TTC549 (cell line): ENCODE measurements around the gene ENOX1.

Source experiments
- FAIRE-seq: peaks from 2 replicates; lab custom pipeline; 2012; peaks lifted over from hg19 to GRCh38; lab: Jason Lieb, UNC

The ENOX1 gene

DNA sequence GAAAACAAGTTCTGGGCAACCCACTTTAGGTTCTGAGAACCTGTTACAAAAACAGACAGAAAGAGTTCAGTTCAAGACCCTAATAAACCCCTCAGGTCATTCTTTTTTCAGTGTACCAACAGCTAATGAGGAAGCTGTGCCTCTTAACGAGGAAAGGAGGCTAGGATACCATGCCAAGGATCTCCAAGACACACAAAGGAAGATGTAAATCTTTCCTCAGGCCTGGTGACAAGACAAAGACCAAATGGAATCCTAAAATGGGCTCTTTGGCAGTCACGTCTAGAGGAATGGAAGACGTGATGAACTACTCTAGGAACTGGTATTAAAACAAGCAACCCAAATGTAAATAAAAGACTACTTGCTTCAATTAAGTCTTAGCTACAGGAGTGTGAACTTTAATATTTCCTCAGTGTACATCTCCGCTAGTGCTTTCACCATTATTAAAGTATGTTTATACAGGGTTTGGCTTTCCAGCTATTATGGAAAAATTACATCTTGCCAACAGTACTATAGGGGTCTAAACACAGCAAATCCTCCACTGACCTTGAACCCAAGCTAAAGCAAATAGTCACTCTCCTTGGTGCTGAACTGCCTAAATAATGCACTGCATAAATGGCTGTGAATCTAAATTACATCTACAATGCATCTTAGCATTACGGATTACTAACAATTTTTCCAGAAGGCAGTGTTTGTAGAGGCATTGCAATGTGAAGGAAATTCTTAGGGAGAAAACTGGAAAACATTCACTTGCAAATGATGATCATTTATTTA lies 42.3 kb downstream of the ENOX1 start:
- no peak for FAIRE-seq

DNA sequence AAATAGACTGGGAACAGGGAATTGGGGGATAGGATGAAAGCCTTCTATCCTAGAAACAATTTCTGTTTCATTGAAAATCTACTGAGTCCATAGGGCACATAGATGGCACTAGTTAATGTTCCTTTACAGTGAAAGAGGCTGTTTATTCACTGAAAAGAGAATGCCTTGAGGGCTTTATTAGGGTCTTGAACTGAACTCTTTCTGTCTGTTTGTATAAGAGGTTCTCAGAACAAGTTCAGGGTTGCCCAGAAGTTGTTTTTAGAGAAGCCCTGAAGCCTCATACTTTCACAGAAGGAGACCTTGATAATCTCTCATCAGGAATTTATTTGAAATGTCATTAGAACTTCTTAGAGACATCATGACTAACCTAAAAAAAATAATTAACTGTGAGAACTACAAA lies 43.9 kb downstream of the ENOX1 start:
- no peak for FAIRE-seq

DNA sequence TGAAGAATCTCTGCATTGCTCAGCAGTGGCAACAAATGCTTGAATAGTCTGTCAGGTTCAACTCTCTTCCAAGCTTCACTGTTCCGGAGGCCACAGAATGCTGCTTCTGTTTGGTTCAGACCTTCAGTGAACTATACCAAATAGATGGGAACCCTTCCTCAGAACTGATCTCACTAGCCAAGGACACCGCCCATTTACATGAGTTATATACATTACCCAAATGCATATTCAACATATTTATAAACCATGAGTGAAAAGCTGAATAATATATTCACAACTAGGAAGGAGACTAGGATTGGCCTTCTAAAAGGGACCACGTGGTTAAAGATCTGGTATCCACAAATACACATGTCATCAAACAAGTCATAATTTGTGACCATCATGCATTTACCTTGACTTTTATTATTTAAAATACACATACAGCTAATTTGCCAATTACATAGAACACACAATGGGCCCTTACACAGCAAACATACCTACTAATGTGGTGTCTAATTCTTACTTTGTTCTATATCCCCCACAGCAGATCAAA lies 49.3 kb downstream of the ENOX1 start:
- no peak for FAIRE-seq

- FAIRE-seq, result no peak
Observed at GRCh38 chr13:43732726-43733125, 54.0 kb downstream of the ENOX1 start.

DNA sequence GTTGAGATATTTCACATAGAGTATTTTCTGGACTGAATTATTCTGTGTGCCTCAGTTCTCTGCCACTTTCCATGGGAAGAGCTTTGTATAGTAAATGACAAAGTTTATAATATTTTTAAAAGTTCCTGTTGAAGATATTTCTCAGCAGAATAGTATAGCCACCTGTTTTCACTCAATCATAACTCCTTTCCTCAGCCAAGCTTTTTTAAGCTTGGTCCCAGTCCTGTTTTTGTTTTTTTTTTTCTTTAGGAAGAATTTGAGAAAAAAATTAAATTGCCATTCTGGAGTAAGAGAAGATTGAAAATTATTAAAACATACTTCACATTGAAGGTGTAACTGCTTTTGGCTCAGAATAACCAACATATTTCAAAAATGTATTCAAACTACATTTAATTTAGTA lies 55.5 kb downstream of the ENOX1 start:
- no peak for FAIRE-seq

- FAIRE-seq, result no peak
Observed at GRCh38 chr13:43730642-43731041, 56.1 kb downstream of the ENOX1 start.

DNA sequence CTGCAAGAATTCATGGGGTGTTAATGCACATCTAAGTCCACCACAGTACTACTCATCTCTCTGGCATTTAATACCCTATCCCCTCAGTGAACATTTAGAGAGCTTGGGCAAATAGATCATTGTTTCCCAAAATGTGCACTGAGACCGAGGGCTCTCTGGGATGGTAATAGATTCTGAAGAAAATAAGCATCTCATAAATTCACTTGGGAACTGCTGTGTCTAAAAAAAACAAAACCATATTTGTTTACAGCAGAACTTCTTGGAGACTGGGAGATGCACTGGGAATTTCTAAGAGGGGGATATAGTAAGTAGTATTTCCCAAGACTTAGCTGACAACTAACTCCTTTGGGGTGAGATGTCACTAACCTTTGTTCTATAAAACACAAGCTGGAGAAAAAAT lies 58.4 kb downstream of the ENOX1 start:
- FAIRE-seq, result no peak

DNA sequence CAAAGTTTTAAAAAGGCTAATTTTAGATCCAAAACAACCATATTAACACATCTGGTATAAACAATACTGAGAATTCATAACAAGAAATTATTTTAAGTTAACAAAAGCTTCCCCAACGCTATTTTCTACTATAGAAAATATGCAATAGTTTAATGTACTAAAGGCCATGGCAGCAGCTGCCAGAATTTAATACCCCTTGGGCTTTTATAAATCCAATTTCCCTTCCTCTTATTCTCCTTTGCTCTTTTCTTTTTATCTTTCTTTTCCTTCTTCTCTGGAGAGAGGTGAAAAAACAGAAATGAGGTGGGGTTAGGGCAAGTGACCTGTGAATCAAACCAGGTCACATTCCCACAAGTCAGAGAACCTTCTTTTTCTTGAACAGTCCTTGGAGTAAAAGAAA lies 58.9 kb downstream of the ENOX1 start:
- FAIRE-seq, result no peak

DNA sequence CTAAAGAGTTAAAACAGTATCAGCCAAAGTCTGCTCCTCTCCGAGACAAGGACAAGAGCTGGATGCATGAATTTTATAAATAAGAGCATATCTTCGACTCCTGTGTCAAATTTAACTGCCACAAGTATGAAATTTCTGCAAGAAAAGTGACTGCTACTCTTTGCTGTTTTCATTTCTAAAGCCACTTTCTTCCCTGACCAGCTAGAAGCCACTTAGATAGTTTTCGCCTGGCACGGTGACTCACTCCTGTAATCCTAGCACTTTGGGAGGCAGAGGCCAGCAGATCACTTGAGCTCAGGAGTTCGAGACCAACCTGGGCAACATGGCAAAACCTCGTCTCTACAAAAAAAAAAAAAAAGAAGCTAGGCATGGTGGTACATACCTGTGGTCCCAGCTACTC lies 61.3 kb downstream of the ENOX1 start:
- FAIRE-seq, result no peak

GRCh38 chr13:43720780-43721397 lies 65.9 kb downstream of the ENOX1 start:
- FAIRE-seq, result no peak

DNA sequence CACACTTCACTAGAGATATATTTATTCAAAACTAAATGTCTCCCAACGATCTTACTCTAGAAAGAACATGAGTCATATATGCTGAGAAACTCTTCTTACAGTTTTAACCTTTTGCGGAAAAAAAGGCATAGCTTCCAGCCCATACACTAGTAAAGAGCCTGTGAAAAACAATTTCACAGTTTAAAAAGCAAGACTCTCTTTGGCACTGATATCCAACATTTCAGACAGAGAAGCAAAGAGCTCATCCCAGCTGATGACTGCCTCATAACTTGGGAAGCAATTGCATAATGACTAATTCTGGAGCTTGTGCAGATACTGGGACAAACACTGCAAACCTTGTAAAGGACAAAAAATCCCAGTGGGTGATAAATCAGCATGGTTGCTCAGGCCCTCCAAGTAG lies 88.0 kb downstream of the ENOX1 start:
- FAIRE-seq, result no peak

DNA sequence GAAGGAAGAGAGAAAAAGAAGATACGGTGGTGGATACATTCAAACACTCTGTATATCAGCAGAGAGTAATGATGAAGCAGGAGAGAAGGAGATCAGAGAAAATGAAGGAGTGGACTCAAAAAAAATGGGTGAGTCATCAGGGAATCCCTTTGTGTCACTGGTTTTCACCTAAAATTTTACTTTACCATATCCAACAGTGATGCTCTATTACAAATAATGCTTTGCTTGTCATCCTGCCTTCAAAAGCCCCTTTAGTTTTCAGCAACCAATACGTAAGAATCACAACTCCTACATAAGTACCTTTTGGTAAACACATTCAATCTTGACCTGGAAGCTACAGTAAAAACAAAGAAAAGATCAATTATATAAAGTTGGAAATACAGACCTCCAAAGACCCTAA lies 88.8 kb downstream of the ENOX1 start:
- no peak for FAIRE-seq

DNA sequence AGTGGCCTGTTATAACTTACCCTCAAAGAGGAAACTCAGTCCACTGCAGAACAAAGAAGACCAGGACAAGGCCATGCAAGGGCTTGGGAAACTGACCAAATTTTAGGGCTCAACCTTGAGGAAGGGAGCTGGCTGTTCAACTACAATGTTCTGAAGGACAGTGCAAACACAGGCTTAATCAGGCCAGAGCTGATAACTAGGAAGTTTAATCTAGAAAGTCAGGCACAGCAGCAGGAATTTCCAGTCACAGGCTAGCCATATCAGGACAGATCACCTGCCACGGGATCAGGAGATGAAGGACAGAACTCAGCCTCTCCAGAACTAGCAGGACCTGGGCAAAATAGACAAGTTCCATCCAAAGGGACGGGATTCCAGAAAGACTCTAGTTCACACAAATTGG lies 89.4 kb downstream of the ENOX1 start:
- no peak for FAIRE-seq

GRCh38 chr13:43694146-43694664 lies 92.6 kb downstream of the ENOX1 start:
- FAIRE-seq, result no peak

DNA sequence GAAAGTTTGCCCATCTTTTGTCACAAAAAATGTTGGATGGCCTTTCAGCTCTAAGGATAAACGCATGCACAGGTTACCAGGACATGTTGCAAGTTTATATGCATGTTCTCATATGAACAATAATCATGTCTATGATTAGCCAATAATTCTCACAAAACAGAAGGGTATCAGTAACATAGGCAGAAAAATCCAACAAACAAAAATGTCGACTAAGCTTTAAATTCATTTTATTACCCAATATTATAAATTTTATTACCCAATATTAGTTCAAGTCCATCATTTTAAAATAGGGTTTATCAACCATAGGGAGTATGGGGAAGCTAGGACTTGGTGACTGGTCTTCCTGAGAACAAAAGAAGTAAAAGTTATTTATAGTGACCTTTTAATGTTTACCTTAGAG lies 93.1 kb downstream of the ENOX1 start:
- FAIRE-seq, result no peak

DNA sequence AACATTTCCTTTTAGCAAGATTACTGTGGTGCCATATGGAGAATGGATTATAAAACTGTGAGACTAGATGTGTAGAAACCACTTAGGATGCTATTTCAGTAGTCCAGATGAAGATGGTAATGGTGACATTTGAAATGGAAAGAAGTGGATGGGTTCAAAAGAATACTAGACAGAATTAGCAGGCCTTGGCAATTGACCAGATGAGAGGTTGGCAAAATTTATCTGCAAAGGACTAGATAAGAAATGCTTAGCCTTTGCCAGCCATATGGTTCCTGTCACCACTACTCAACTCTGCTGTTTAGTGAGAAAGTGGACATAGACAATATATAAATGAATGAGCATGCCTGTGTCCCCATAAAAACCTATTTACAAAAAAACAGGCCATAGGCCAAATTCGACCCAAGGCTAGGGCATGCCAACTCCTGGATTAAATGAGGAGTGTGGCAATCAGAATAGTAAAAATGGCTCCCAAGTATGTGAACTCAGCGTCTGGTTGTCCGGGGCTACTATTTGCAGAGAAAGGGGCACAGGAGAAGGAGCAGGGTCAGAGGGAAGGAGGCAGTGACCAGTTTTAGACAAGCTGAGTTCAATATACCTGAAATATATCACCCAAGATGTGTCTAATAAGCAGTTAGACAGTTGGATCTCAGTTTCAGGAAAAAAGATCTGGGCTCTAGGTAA lies 98.4 kb downstream of the ENOX1 start:
- FAIRE-seq, result no peak

DNA sequence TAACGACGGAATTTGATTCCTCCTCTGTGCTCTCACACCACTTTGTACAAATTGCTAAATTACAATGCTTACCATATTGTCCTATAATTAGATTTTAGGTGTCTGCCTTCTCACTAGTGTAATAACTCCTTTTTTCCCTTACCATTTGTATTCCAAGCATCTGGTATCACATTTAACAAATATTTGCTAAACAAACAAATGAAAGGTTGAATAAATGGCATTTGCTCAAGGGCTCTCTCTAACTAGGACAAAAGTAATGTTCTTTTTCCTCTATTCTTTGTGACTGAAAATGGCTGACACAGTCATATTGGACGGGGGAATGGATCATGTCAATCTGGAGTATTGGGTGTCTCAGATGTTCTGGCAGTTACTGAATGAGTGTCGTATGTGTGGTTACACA lies 99.7 kb downstream of the ENOX1 start:
- FAIRE-seq, result no peak

DNA sequence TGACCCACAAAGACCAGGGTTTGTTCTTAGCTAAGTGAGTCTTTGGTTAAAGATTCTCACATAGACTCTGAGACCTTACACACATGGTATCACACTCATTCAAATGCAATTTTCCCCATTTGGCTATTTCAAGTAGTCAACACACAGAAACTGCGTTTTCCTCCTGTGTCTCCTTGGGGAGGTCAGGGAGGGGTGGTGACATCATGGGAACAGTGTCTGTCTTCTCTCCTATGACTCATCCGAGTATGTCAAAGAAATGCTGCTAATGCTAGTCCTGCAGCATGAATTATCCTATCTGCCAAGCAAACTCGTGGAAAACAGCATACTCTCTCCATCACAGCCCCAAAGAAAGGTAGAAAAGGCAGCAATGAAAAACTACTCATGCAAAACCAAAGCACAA lies 100.2 kb downstream of the ENOX1 start:
- no peak for FAIRE-seq

DNA sequence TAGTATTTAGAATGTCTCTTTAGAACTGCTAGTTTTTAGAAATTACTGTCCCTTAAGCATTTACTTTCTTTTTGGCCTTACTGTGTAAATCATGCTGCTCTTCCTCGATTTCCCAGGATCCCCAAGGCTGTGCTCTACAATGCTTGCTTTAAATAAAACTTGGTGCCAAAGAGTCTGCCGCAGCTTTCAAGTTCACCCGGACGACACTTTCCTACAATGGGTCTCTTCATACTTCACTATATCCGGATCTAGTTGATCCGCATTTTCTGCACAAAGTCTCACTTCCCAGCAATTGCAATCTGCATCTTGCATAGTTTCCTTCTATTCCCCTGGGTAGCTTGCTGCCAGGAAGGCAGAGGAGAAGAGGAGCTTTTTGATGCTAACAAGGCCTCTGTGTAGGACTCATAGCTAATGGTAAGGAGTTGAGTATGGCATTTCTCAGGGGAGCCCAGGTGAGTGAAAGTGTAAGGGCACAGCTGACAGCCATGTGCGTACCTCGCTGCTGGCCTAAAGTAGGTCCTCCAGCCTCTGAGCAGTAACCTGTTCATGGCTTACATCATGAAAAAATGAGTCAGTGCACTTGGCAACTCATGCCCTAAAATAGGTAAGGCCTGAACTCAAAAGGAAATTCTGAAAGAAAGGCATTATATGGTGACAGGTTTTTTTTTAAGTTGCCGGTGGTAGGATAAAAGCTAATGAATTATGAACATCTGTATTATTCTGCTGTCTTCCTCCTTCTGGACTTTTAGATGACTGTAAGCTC lies 101.6 kb downstream of the ENOX1 start:
- FAIRE-seq, result no peak

- FAIRE-seq, result no peak
Observed at GRCh38 chr13:43682701-43683100, 104.1 kb downstream of the ENOX1 start.

GRCh38 chr13:43676320-43676719 lies 110.5 kb downstream of the ENOX1 start:
- FAIRE-seq, result no peak

- no peak for FAIRE-seq
Observed at GRCh38 chr13:43675577-43675976, 111.2 kb downstream of the ENOX1 start.
